A673 (cell line): Measurements from ENCODE around the gene RIPK1.

ENCODE experiments used
- CTCF ChIP-seq: fragments of 300-800, 200-600 bp; sonication (generic); conservative IDR thresholded peaks from 2 replicates; pipeline ENCODE4 v1.5.1; 2017; ENCODE audit warnings: low read depth, mild to moderate bottlenecking, antibody characterized with exemption, low read length, moderate library complexity, mixed read lengths
- EZH2 ChIP-seq: fragments of 200-600 bp; sonication (generic); IDR thresholded peaks from 2 replicates; pipeline ENCODE4 v1.6.1; 2017; ENCODE audit warnings: borderline replicate concordance, low read depth, mild to moderate bottlenecking, mixed read lengths, antibody characterized with exemption, low read length; ENCODE audit not compliant: poor library complexity, severe bottlenecking

DNA sequence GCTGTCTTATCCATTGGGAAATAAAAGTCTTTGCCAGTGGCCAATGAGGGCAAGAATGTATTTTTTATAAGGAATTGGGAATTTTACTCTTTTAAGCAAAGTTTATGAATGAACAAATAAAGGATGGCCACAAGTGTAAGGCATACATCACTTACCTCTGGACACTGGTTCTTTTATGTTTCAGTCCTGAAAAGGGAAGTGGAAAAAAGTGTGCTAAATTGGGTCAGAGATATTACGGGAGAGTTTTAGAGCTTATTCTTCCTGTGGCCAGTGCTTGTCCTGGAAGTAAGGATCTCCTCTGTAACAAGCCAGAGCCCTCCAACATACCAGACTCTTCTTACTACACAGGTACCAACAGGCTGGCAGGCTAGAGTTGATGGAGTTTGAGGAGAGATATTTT lies 22.5 kb upstream of the RIPK1 start:
- no peak for TF ChIP-seq CTCF
- TF ChIP-seq EZH2 = no peak
